ENCODE measurements around the gene FMNL1.

FMNL1 gene

GRCh38 chr17:45222996-45223538 lies 1.4 kb downstream of the FMNL1 start:
- DNase-seq: no peak

GRCh38 chr17:45223539-45224528 lies 2.1 kb downstream of the FMNL1 start:
- DNase-seq: no peak

- DNase-seq: no peak
Measured at GRCh38 chr17:45224671-45225050, 3.0 kb downstream of the FMNL1 start.

GRCh38 chr17:45225051-45225700 lies 3.5 kb downstream of the FMNL1 start:
- DNase-seq: peak in 1 of 2 donors; percentile 20

GRCh38 chr17:45225964-45226530 lies 4.4 kb downstream of the FMNL1 start:
- peak; percentile 74 to 97 for DNase-seq

- no peak for DNase-seq
Measured at GRCh38 chr17:45226576-45226975, 4.9 kb downstream of the FMNL1 start.

GRCh38 chr17:45227101-45227925 lies 5.6 kb downstream of the FMNL1 start:
- DNase-seq: no peak

GRCh38 chr17:45227926-45228762 lies 6.5 kb downstream of the FMNL1 start:
- no peak for DNase-seq

GRCh38 chr17:45228763-45229539 lies 7.3 kb downstream of the FMNL1 start:
- DNase-seq: peak; percentile 88 to 93

GRCh38 chr17:45229681-45230409 lies 8.2 kb downstream of the FMNL1 start:
- no peak for DNase-seq

- DNase-seq: no peak
Measured at GRCh38 chr17:45230410-45230786, 8.7 kb downstream of the FMNL1 start.

GRCh38 chr17:45230787-45231480 lies 9.2 kb downstream of the FMNL1 start:
- no peak for DNase-seq

- DNase-seq: no peak
Measured at GRCh38 chr17:45231481-45232116, 9.9 kb downstream of the FMNL1 start.

- no peak for DNase-seq
Measured at GRCh38 chr17:45232514-45233422, 11.1 kb downstream of the FMNL1 start.

GRCh38 chr17:45233423-45233924 lies 11.8 kb downstream of the FMNL1 start:
- DNase-seq: no peak

GRCh38 chr17:45234641-45235415 lies 13.1 kb downstream of the FMNL1 start:
- no peak for DNase-seq

All from bone marrow (tissue), 2 donors.